ENCODE measurements around the gene COMTD1.
"Not testable (repeated sequence)": the region's sequence is repeated elsewhere in the genome, so short reads cannot be mapped to it uniquely, and the experiment has no call there.

The COMTD1 gene

DNA sequence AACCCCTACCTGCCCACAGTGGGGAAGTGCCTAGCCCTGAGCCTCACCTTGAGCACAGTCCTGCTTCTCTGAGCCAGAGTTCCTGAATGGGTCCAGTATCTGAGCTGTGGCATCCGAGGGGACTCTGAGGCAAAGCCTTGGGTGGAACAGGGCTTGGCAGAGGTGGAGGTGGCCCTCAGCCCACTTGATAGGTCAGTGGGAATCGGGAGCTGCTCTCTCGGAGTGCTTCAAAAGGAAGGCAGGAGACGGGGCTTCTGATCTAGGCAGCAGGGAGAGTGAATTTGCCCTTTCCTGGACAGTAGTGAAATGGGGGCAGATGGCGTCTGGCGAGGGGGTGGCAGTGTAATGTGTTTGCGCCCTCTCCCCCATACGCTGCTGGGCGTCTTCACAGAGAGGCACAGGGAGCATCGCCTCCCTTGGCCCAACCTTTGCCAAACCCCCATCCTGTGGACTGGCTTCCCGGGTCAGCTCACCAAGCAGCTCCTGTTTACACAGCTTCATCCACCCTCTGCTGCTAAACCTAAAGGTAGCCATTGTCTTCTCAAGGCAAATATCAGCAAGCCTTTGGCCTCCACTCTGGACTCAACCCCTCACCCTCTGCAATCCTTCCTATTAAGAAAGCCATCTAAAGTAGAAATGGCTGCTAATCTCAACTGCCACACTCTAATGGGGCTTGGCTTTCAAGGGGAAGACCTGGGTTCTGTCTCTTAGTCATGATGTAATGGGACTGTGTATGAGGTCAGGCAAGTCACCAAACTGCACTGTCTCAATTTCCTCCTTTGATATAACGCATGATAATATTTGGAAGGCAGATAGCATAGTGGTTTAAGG is 46.3 kb downstream of the COMTD1 start:
- TF ChIP-seq SPI1 (IDR thresholded peaks at IDR 0.05; ENCODE audit: borderline replicate concordance, low read depth) (no peak), POLR2AphosphoS5 (IDR thresholded peaks at IDR 0.05; ENCODE audit: low read depth) (no peak), GABPA (IDR thresholded peaks at IDR 0.05; ENCODE audit: low read depth) (no peak)
- TF ChIP-seq, protein P1, sequence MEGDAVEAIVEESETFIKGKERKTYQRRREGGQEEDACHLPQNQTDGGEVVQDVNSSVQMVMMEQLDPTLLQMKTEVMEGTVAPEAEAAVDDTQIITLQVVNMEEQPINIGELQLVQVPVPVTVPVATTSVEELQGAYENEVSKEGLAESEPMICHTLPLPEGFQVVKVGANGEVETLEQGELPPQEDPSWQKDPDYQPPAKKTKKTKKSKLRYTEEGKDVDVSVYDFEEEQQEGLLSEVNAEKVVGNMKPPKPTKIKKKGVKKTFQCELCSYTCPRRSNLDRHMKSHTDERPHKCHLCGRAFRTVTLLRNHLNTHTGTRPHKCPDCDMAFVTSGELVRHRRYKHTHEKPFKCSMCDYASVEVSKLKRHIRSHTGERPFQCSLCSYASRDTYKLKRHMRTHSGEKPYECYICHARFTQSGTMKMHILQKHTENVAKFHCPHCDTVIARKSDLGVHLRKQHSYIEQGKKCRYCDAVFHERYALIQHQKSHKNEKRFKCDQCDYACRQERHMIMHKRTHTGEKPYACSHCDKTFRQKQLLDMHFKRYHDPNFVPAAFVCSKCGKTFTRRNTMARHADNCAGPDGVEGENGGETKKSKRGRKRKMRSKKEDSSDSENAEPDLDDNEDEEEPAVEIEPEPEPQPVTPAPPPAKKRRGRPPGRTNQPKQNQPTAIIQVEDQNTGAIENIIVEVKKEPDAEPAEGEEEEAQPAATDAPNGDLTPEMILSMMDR (IDR thresholded peaks at IDR 0.05; ENCODE audit: insufficient read depth, low read length): no peak
- TF ChIP-seq, protein P2, sequence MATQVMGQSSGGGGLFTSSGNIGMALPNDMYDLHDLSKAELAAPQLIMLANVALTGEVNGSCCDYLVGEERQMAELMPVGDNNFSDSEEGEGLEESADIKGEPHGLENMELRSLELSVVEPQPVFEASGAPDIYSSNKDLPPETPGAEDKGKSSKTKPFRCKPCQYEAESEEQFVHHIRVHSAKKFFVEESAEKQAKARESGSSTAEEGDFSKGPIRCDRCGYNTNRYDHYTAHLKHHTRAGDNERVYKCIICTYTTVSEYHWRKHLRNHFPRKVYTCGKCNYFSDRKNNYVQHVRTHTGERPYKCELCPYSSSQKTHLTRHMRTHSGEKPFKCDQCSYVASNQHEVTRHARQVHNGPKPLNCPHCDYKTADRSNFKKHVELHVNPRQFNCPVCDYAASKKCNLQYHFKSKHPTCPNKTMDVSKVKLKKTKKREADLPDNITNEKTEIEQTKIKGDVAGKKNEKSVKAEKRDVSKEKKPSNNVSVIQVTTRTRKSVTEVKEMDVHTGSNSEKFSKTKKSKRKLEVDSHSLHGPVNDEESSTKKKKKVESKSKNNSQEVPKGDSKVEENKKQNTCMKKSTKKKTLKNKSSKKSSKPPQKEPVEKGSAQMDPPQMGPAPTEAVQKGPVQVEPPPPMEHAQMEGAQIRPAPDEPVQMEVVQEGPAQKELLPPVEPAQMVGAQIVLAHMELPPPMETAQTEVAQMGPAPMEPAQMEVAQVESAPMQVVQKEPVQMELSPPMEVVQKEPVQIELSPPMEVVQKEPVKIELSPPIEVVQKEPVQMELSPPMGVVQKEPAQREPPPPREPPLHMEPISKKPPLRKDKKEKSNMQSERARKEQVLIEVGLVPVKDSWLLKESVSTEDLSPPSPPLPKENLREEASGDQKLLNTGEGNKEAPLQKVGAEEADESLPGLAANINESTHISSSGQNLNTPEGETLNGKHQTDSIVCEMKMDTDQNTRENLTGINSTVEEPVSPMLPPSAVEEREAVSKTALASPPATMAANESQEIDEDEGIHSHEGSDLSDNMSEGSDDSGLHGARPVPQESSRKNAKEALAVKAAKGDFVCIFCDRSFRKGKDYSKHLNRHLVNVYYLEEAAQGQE (IDR thresholded peaks at IDR 0.05; ENCODE audit: insufficient replicate concordance, low read depth): no peak
- no peak overlapping the region for H3K4me3 ChIP-seq (replicated peaks; ENCODE audit: insufficient read depth, low read length)
- DNase-seq (ENCODE audit: low read depth in 1 of 2, low spot score in 1 of 2): no peak

DNA sequence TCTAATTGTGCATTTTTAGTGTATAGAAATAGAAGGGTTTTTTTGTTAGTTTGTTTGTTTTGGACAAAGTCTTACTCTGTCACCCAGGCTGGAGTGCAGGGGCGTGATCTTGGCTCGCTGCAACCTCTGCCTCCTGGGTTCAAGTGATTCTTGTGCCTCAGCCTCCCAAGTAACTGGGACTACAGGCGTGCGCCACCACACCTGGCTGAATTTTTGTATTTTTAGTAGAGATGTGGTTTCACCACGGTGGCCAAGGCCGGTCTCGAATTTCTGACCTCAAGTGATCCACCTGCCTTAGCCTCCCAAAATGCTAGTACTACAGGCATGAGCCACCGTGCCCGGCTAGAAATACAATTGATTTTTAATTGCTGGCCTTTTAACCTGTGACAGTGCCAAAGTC is 47.2 kb downstream of the COMTD1 start:
- H3K27me3 ChIP-seq (ENCODE audit: insufficient read depth, poor library complexity, severe bottlenecking); H3K27ac ChIP-seq (replicated peaks); DNase-seq (ENCODE audit: low read depth in 1 of 2, low spot score in 1 of 2); H3K4me3 ChIP-seq (replicated peaks; ENCODE audit: insufficient read depth, low read length): not testable (repeated sequence)

More for the DNA sequence above, 46.3 kb downstream of the COMTD1 start:
- H3K27me3 ChIP-seq (ENCODE audit: insufficient read depth, poor library complexity, severe bottlenecking): no peaks in the 10 kb centered on the region
- H3K27ac ChIP-seq (replicated peaks): no peak overlapping the region

DNA sequence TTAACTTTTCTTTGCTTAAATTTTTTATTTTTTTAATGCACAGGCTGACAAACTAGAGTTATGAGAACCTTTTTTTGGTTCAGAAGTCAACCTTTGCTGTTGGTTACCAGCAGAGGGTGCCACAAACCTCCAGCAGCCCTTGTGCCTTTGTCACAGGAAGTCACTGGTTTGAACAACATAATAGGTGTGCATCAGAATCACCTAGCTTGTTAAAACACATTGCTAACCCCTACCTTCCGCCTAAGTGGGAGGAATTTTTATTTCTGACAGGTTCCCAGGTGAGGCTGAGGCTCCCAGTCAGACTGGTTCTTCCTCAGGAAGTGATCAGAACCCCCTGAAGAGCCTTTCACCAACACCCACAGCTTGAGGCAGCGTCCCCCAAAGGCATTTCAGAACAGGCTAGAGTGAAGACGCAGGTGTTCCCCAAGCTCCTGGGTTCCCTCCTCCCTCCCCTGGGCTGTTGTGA is 47.8 kb downstream of the COMTD1 start:
- Histone ChIP-seq H3K27me3 (ENCODE audit: insufficient read depth, poor library complexity, severe bottlenecking) (no peaks in the 10 kb centered on the region), H3K27ac (replicated peaks) (no peak overlapping the region), H3K4me3 (replicated peaks; ENCODE audit: insufficient read depth, low read length) (no peak overlapping the region)
- DNase-seq (ENCODE audit: low read depth in 1 of 2, low spot score in 1 of 2): peak in 1 of 2 experiments; percentile 60
- no peak for TF ChIP-seq GABPA (IDR thresholded peaks at IDR 0.05; ENCODE audit: low read depth)
- TF ChIP-seq, protein P1 (IDR thresholded peaks at IDR 0.05; ENCODE audit: insufficient read depth, low read length): peak; percentile 66

DNA sequence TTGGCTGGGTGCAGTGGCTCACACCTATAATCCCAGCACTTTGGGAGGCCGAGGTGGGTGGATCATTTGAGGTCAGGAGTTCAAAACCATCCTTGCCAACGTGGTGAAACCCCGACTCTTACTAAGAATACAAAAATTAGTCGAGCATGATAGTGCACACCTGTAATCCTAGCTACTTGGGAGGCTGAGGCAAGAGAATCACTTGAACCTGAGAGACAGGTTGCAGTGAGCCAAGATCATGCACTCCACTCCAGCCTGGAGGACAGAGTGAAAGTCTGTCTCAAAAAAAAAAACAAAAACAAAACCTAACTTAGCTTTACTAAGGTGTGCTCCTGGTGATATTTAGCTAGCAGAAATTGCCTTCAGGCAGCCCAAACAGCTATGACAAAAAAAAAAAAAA is 49.4 kb downstream of the COMTD1 start:
- TF ChIP-seq GABPA (IDR thresholded peaks at IDR 0.05; ENCODE audit: low read depth): no peak
- TF ChIP-seq, protein P1 (IDR thresholded peaks at IDR 0.05; ENCODE audit: insufficient read depth, low read length): no peak
- no peak for TF ChIP-seq POLR2AphosphoS5 (IDR thresholded peaks at IDR 0.05; ENCODE audit: low read depth)
- TF ChIP-seq, protein P2 (IDR thresholded peaks at IDR 0.05; ENCODE audit: insufficient replicate concordance, low read depth): no peak
- TF ChIP-seq SPI1 (IDR thresholded peaks at IDR 0.05; ENCODE audit: borderline replicate concordance, low read depth): no peak
- Histone ChIP-seq H3K27me3 (ENCODE audit: insufficient read depth, poor library complexity, severe bottlenecking) (no peaks in the 10 kb centered on the region), H3K27ac (replicated peaks) (no peak overlapping the region), H3K4me3 (replicated peaks; ENCODE audit: insufficient read depth, low read length) (no peak overlapping the region)
- no peak for DNase-seq (ENCODE audit: low read depth in 1 of 2, low spot score in 1 of 2)

Measured in HL-60 (cell line).